Astrocyte (in vitro differentiated cells and primary cell): ENCODE data around the gene FXYD5.

ENCODE experiments used
- CTCF ChIP-seq: IDR thresholded peaks from 2 replicates; pipeline ENCODE4 v1.5.1; 2011; ENCODE audit warnings: low read depth, mild to moderate bottlenecking, inconsistent platforms, low read length, moderate library complexity; ENCODE audit not compliant: insufficient read depth
- EZH2 ChIP-seq: IDR thresholded peaks from 2 replicates; pipeline ENCODE4 v1.6.1; 2012; ENCODE audit warnings: mild to moderate bottlenecking, low read length, inconsistent platforms; ENCODE audit not compliant: insufficient read depth

GRCh38 chr19:35120492-35120891 is 34.0 kb upstream of the FXYD5 start:
- TF ChIP-seq CTCF (no peak), EZH2 (no peak)
